GM12878 (cell line): ENCODE results near the gene OR11L1. TPM values are rescaled to one million over a fixed set of nuclear protein-coding genes. Genes with fewer than 3 reads are reported as not detected.

Experiments
- ATAC-seq: fragments of 200-7000 bp; cut with Tn5 transposase; 3 replicates; pipeline ENCODE4 v1.9.1; 2020; ENCODE audit warnings: mild to moderate bottlenecking, moderate library complexity
- Bru-seq: library from RNA; stranded (reverse); fragments of 400-500 nt; gene quantifications from one replicate; lab custom pipeline; 2021; lab: Mats Ljungman, UMichigan
- BruChase-seq, 2 experiments: library from RNA; stranded (reverse); fragments of 400-500 nt; gene quantifications; one replicate each; lab custom pipeline; 2021; lab: Mats Ljungman, UMichigan
- BruUV-seq: library from RNA; stranded (reverse); fragments of 400-500 nt; replicated peaks from 2 replicates; lab custom pipeline; 2021; lab: Mats Ljungman, UMichigan
- CTCF ChIA-PET: fragments of 300-600 bp; sonication (Branson Sonifier 250); formaldehyde crosslinking; extraction: SDS; loops from one replicate; lab custom pipeline; 2021; ENCODE audit warnings: inconsistent platforms; lab: Yijun Ruan, JAX
- POLR2A ChIA-PET: fragments of 350-600 bp; formaldehyde crosslinking; extraction: SDS; loops from one replicate; lab custom pipeline; 2021; ENCODE audit warnings: inconsistent platforms; lab: Charles Lee
- RAD21 ChIA-PET: fragments of 300-600 bp; sonication (Branson Sonifier 250); formaldehyde crosslinking; loops from one replicate; lab custom pipeline; 2023; ENCODE audit warnings: antibody characterized with exemption; ENCODE audit not compliant: unreplicated experiment; lab: Charles Lee
- SMC1A ChIA-PET: fragments of 300-600 bp; sonication (Branson Sonifier 250); formaldehyde crosslinking; loops from one replicate; lab custom pipeline; 2023; ENCODE audit not compliant: unreplicated experiment, uncharacterized antibody; lab: Charles Lee
- DNase-seq: peaks from one replicate; pipeline ENCODE4 v3.0.0-alpha.2; 2011; ENCODE audit warnings: low read depth, low spot score
- FAIRE-seq: peaks from 3 replicates; lab custom pipeline; 2011; peaks lifted over from hg19 to GRCh38; lab: Jason Lieb, UNC
- H2AFZ ChIP-seq: 2 replicates; pipeline ENCODE4 v1.6.0; 2011; ENCODE audit warnings: low read depth, low read length, control low read depth; ENCODE audit not compliant: control insufficient read depth
- H3K27ac ChIP-seq: 2 replicates; pipeline ENCODE4 v1.5.1; 2011; ENCODE audit warnings: control low read depth; ENCODE audit not compliant: control insufficient read depth, insufficient read depth
- H3K27me3 ChIP-seq, 2 experiments: replicated peaks in 1 of 2; 2 replicates each; pipeline versions ENCODE4 v1.6.0 to v1.6.1; 2011; ENCODE audit warnings: low read length in 1 of 2; ENCODE audit not compliant: control insufficient read depth in 2 of 2, insufficient read depth in 2 of 2
- H3K36me3 ChIP-seq, 2 experiments: 2 replicates each; pipeline ENCODE4 v1.5.1; 2011; ENCODE audit warnings: low read length in 1 of 2; ENCODE audit not compliant: control insufficient read depth in 2 of 2, insufficient read depth in 2 of 2
- H3K4me1 ChIP-seq: 2 replicates; pipeline ENCODE4 v1.6.1; 2011; ENCODE audit warnings: mild to moderate bottlenecking, low read length, moderate library complexity, mixed read lengths; ENCODE audit not compliant: control insufficient read depth, insufficient read depth
- H3K4me2 ChIP-seq: 2 replicates; pipeline ENCODE4 v1.6.0; 2011; ENCODE audit warnings: control low read depth; ENCODE audit not compliant: control insufficient read depth, insufficient read depth
- H3K4me3 ChIP-seq: fragments of 200-600 bp; sonication (generic); 2 replicates; pipeline ENCODE4 v1.5.1; 2016
- H3K79me2 ChIP-seq: 2 replicates; pipeline ENCODE4 v1.6.0; 2011; ENCODE audit warnings: low read length; ENCODE audit not compliant: control insufficient read depth, insufficient read depth
- H3K9ac ChIP-seq: 2 replicates; pipeline ENCODE4 v1.8.0; 2011; ENCODE audit warnings: low read length, control low read depth, mixed read lengths; ENCODE audit not compliant: control insufficient read depth, insufficient read depth
- H3K9me3 ChIP-seq: replicated peaks from 3 replicates; pipeline ENCODE4 v1.5.1; 2011; ENCODE audit warnings: mild to moderate bottlenecking, low read length; ENCODE audit not compliant: control insufficient read depth, insufficient read depth
- H4K20me1 ChIP-seq: 2 replicates; pipeline ENCODE4 v1.6.0; 2011; ENCODE audit not compliant: control insufficient read depth, insufficient read depth
- NFYB ChIP-seq: IDR thresholded peaks from 2 replicates; pipeline ENCODE4 v1.6.1; 2011; ENCODE audit warnings: low read depth, mild to moderate bottlenecking, low read length, improper control_type of control experiment, moderate library complexity; ENCODE audit not compliant: insufficient read depth
- NR2C1 ChIP-seq: fragments of 450-650 bp; IDR thresholded peaks from 2 replicates; pipeline ENCODE4 v1.6.1; 2017; ENCODE audit warnings: antibody characterized with exemption, mild to moderate bottlenecking, moderate library complexity
- RBBP5 ChIP-seq: fragments of 200-600 bp; sonication (generic); conservative IDR thresholded peaks from 2 replicates; pipeline ENCODE4 v1.6.1; 2016
- ZNF24 ChIP-seq: fragments of 450-650 bp; IDR thresholded peaks from 2 replicates; pipeline ENCODE4 v1.6.1; 2017; ENCODE audit warnings: antibody characterized with exemption, mild to moderate bottlenecking
- WGBS: methylation state at CpG from one replicate; pipeline ENCODE4 v1.1.6; 2016; ENCODE audit warnings: low lambda C conversion rate; ENCODE audit not compliant: insufficient replicate concordance, insufficient coverage; ENCODE audit errors: missing lambda C conversion rate; 5-methylcytosine and 5-hydroxymethylcytosine counted together
- in situ Hi-C: fragments of 300-500 bp; cut with MboI; formaldehyde crosslinking; loops from 9 replicates; pipeline ENCODE4 v1.14.3; 2018; ENCODE audit warnings: mixed read lengths
- intact Hi-C: fragments of 100-400 bp; cut with micrococcal nuclease; formaldehyde crosslinking; loops from one replicate; pipeline ENCODE4 v1.14.2; 2022; ENCODE audit not compliant: unreplicated experiment
- long read RNA-seq, 2 experiments: library from polyadenylated mRNA; unstranded; transcript quantifications; one replicate each; pipeline ENCODE4 v2.0.0, GENCODE V29; 2019 to 2020
- polyA minus RNA-seq, 3 experiments: library from RNA; depleted of rRNA, polyadenylated mRNA; stranded (reverse); fragments of >200 nt; gene quantifications; 2 replicates each; pipeline ENCODE4 v1.2.3, GENCODE V29; 2011
- polyA plus RNA-seq, 11 experiments: library from polyadenylated mRNA; depleted of rRNA in 4 of 11; unstranded in 6 of 11; stranded (reverse) in 5 of 11; fragments of >200 nt; fragmentation: Nextera tagmentation in 4 of 11; fragmentation: Illumina TruSeq in 1 of 11; extraction: Ambion mirVana in 4 of 11; extraction: Trizol in 1 of 11; gene quantifications; 1 replicate in 1 of 11; 2 replicates in 10 of 11; pipeline versions ENCODE4 v1.2.1 to v1.2.3, GENCODE V29; 2011 to 2016; ENCODE audit warnings: inconsistent platforms in 2 of 11, missing spikeins in 2 of 11, low read depth in 1 of 11
- total RNA-seq, 4 experiments: library from RNA; depleted of rRNA in 3 of 4; stranded (reverse); fragments of >200 nt in 3 of 4; fragmentation: Illumina TruSeq in 1 of 4; extraction: Trizol in 1 of 4; gene quantifications; 2 replicates each; pipeline versions ENCODE4 v1.2.1 to v1.2.3, GENCODE V29; 2013 to 2021
- TF ChIP-seq, protein P1 (sequence below): IDR thresholded peaks from 2 replicates; pipeline ENCODE4 v1.6.1; 2012; ENCODE audit warnings: low read depth, low read length, improper control_type of control experiment
- TF ChIP-seq, protein P2 (sequence below): fragments of 450-650 bp; IDR thresholded peaks from 2 replicates; pipeline ENCODE4 v1.6.1; 2017; ENCODE audit warnings: low read depth, mild to moderate bottlenecking, moderate library complexity

OR11L1 gene, protein sequence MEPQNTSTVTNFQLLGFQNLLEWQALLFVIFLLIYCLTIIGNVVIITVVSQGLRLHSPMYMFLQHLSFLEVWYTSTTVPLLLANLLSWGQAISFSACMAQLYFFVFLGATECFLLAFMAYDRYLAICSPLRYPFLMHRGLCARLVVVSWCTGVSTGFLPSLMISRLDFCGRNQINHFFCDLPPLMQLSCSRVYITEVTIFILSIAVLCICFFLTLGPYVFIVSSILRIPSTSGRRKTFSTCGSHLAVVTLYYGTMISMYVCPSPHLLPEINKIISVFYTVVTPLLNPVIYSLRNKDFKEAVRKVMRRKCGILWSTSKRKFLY
- total RNA-seq (2013; cell fraction: nucleolus; rRNA removed), result not detected in 2 replicates
- not detected in 2 replicates for total RNA-seq (2014; rRNA removed)
- total RNA-seq (2014; rRNA removed; fragmentation: Illumina TruSeq; extraction: Trizol), result not detected in 2 replicates
- not detected in 2 replicates for total RNA-seq (2021)
- not detected for polyA plus RNA-seq (2011; ENCODE audit: low read depth)
- polyA plus RNA-seq (2011; rRNA removed), result not detected in 2 replicates
- not detected in 2 replicates for polyA plus RNA-seq (2011; cell fraction: cytosol; rRNA removed)
- not detected in 2 replicates for polyA plus RNA-seq (2011; cell fraction: nucleus; rRNA removed)
- polyA plus RNA-seq (2012), result not detected in 2 replicates
- polyA plus RNA-seq (2014; fragmentation: Illumina TruSeq; extraction: Trizol), result not detected in 2 replicates
- polyA plus RNA-seq (2014; fragmentation: Nextera tagmentation; extraction: Ambion mirVana), result not detected
- not detected in 2 replicates for polyA plus RNA-seq (2014; rRNA removed)
- not detected for polyA plus RNA-seq (2016; fragmentation: Nextera tagmentation; extraction: Ambion mirVana)
- polyA minus RNA-seq (2011; rRNA and poly(A)+ RNA removed), result not detected in 2 replicates
- not detected in 2 replicates for polyA minus RNA-seq (2011; cell fraction: cytosol; rRNA and poly(A)+ RNA removed)
- not detected in 2 replicates for polyA minus RNA-seq (2011; cell fraction: nucleus; rRNA and poly(A)+ RNA removed)
- Bru-seq, nascent RNA, result not detected
- BruChase-seq, experiment 1, labeled RNA remaining after a 6-hour chase, result not detected
- not detected for BruChase-seq, experiment 2, labeled RNA remaining after a 2-hour chase
- long read RNA-seq, experiment 1, result 0 reads
- long read RNA-seq, experiment 2, result 0 reads

DNA sequence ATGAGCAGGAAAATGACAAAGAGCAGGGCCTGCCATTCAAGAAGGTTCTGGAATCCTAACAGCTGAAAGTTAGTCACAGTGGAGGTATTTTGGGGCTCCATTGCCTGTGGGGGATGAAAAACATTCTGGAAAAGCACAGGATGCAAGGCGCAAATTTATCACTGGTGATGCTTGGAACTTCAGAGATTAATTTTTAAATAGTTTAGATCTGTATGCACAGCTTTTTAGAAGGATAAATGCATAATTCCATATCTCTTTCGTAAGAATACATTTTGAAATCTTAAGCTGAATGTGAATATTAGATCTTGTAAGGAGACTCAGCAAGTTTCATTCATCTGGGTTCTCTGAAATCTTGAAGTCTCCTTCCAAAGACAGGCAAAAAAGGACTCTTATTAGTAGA lies at the start of gene OR11L1:
Gene OR11L1 (minus strand): TSS at position 101 of the 400 bp plus-strand sequence. CDS start 0 bp downstream, at position 101.
- H2AFZ ChIP-seq, result no peak within 1 kb of the TSS
- H4K20me1 ChIP-seq, result no peaks in the 10 kb centered on the region
- intact Hi-C loops, result no loop called here
- no TSS peak for BruUV-seq
- POLR2A ChIA-PET, result no interaction called here
- no peaks in the 10 kb centered on the region for H3K4me1 ChIP-seq
- FAIRE-seq, result no peak
- TF ChIP-seq, protein P1, sequence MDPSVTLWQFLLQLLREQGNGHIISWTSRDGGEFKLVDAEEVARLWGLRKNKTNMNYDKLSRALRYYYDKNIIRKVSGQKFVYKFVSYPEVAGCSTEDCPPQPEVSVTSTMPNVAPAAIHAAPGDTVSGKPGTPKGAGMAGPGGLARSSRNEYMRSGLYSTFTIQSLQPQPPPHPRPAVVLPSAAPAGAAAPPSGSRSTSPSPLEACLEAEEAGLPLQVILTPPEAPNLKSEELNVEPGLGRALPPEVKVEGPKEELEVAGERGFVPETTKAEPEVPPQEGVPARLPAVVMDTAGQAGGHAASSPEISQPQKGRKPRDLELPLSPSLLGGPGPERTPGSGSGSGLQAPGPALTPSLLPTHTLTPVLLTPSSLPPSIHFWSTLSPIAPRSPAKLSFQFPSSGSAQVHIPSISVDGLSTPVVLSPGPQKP, result no peak
- TF ChIP-seq, protein P2, sequence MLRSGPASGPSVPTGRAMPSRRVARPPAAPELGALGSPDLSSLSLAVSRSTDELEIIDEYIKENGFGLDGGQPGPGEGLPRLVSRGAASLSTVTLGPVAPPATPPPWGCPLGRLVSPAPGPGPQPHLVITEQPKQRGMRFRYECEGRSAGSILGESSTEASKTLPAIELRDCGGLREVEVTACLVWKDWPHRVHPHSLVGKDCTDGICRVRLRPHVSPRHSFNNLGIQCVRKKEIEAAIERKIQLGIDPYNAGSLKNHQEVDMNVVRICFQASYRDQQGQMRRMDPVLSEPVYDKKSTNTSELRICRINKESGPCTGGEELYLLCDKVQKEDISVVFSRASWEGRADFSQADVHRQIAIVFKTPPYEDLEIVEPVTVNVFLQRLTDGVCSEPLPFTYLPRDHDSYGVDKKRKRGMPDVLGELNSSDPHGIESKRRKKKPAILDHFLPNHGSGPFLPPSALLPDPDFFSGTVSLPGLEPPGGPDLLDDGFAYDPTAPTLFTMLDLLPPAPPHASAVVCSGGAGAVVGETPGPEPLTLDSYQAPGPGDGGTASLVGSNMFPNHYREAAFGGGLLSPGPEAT, result no peak
- TF ChIP-seq ZNF24 (no peak), NR2C1 (no peak), RBBP5 (no peak), NFYB (no peak)
- TF ChIP-seq, all 136 proteins: peak for 0
- ChIA-PET RAD21 (interaction anchor here (0.5 kb wide), 1 partner anchor 58 kb away, joined by 3 read pairs; no protein-coding TSS in a partner anchor), CTCF (no interaction called here), SMC1A (interaction anchor here (0.6 kb wide), 1 partner anchor 50 kb away, joined by 3 read pairs; no protein-coding TSS in a partner anchor)
- DNase-seq (no peak), ATAC-seq (no peak)
- in situ Hi-C loops, result no loop called here
- Histone ChIP-seq H3K9me3 (no peaks in the 10 kb centered on the region), H3K36me3 (no peaks in the 10 kb centered on the region), H3K4me2 (no peak within 1 kb of the TSS), H3K27me3 (no peaks in the 10 kb centered on the region), H3K79me2 (no peaks in the 10 kb centered on the region), H3K4me3 (no peak within 1 kb of the TSS), H3K9ac (no peak within 1 kb of the TSS), H3K27ac (no peak within 1 kb of the TSS)
- WGBS, result 14% methylated on average over 2 of the region's 2 CpGs
